Sigmoid colon (tissue), 7 donors: ENCODE data around the gene TBX1. TPM values are rescaled to one million over a fixed set of nuclear protein-coding genes. Genes with fewer than 3 reads are reported as not detected.

ENCODE experiments used
- DNase-seq: peaks from one replicate; pipeline ENCODE4 v3.0.0-alpha.2; 2019
- H3K27ac ChIP-seq, 4 donors: fragments of 200-600 bp; sonication (generic); one replicate each; pipeline ENCODE4 v1.5.1; 2016 to 2019; ENCODE audit warnings: mild to moderate bottlenecking in 1 of 4
- H3K27me3 ChIP-seq, 3 donors: fragments of 200-600 bp; sonication (generic); one replicate each; pipeline ENCODE4 v1.5.1; 2019; ENCODE audit warnings: mild to moderate bottlenecking in 1 of 3
- H3K36me3 ChIP-seq, 4 donors: fragments of 200-600 bp; sonication (generic); one replicate each; pipeline ENCODE4 v1.5.1; 2016 to 2019
- H3K4me1 ChIP-seq, 4 donors: fragments of 200-600 bp; sonication (generic); one replicate each; pipeline ENCODE4 v1.5.1; 2017 to 2019
- H3K4me3 ChIP-seq, 4 donors: fragments of 200-600 bp; sonication (generic); one replicate each; pipeline ENCODE4 v1.5.1; 2017 to 2019; ENCODE audit warnings: mild to moderate bottlenecking in 2 of 4, moderate library complexity in 1 of 4
- H3K9me3 ChIP-seq, 4 donors: fragments of 200-600 bp in 3 of 4; sonication (generic) in 3 of 4; one replicate each; pipeline versions ENCODE4 v1.5.1 to v1.6.1; 2013 to 2019
- EP300 ChIP-seq, 4 donors: sonication (generic); formaldehyde crosslinking; IDR thresholded peaks; one replicate each; pipeline ENCODE4 v1.6.1; 2017; ENCODE audit warnings: antibody characterized with exemption in 4 of 4
- POLR2A ChIP-seq, 2 donors: fragments of 450-650 bp; IDR thresholded peaks; one replicate each; pipeline ENCODE4 v1.6.1; 2016; ENCODE audit warnings: antibody characterized with exemption in 2 of 2, mild to moderate bottlenecking in 2 of 2, moderate library complexity in 2 of 2
- POLR2AphosphoS5 ChIP-seq, 4 donors: sonication (generic); formaldehyde crosslinking; IDR thresholded peaks; one replicate each; pipeline ENCODE4 v1.6.1; 2017; ENCODE audit warnings: antibody characterized with exemption in 4 of 4
- WGBS, 2 donors: extraction: QIAGEN DNeasy Blood & Tissue Kit; methylation state at CpG; one replicate each; pipeline ENCODE4 v1.1.7; 2013; 5-methylcytosine and 5-hydroxymethylcytosine counted together
- intact Hi-C: fragments of 100-400 bp; cut with DNase I; formaldehyde crosslinking; loops from one replicate; pipeline ENCODE4 v1.15.1; 2023
- polyA plus RNA-seq, 3 donors: library from polyadenylated mRNA; stranded (reverse); fragments of 200-250 nt; gene quantifications; one replicate each; pipeline ENCODE4 v1.2.3, GENCODE V29; 2013
- total RNA-seq, 4 donors: library from RNA; depleted of rRNA; stranded (reverse); fragments of >200 nt; gene quantifications; one replicate each; pipeline ENCODE4 v1.1.0, GENCODE V29; 2016
- TF ChIP-seq, protein P1 (sequence below), 4 experiments: fragments of 450-650 bp in 3 of 4; fragments of 200-600 bp in 1 of 4; IDR thresholded peaks; one replicate each; pipeline ENCODE4 v1.5.1; 2016 to 2019; ENCODE audit warnings: antibody characterized with exemption in 4 of 4, mild to moderate bottlenecking in 3 of 4, moderate library complexity in 2 of 4
- donor health status: healthy with polysubstance abuse.
- donor health status: Bipolar disorder and iron deficiency.
- donor health status: healthy.

Gene TBX1
- total and polyA plus RNA-seq, 7 donors, result 1.7 to 4.3 (median 2.8) TPM; not detected in 1

- Histone ChIP-seq H3K4me3 (no peak overlapping the region), H3K36me3 (no peaks in the 10 kb centered on the region), H3K4me1 (peaks cover 0 to 36% (median 30%) of the 10 kb centered on the region in 4 donors), H3K9me3 (no peaks in the 10 kb centered on the region), H3K27ac (no peak overlapping the region), H3K27me3 (peaks cover 44 to 93% (median 90%) of the 10 kb centered on the region in 3 donors)
- TF ChIP-seq POLR2A (IDR thresholded peaks at IDR 0.05) (no peak), POLR2AphosphoS5 (IDR thresholded peaks at IDR 0.05) (no peak), EP300 (IDR thresholded peaks at IDR 0.05) (no peak)
- TF ChIP-seq, protein P1, sequence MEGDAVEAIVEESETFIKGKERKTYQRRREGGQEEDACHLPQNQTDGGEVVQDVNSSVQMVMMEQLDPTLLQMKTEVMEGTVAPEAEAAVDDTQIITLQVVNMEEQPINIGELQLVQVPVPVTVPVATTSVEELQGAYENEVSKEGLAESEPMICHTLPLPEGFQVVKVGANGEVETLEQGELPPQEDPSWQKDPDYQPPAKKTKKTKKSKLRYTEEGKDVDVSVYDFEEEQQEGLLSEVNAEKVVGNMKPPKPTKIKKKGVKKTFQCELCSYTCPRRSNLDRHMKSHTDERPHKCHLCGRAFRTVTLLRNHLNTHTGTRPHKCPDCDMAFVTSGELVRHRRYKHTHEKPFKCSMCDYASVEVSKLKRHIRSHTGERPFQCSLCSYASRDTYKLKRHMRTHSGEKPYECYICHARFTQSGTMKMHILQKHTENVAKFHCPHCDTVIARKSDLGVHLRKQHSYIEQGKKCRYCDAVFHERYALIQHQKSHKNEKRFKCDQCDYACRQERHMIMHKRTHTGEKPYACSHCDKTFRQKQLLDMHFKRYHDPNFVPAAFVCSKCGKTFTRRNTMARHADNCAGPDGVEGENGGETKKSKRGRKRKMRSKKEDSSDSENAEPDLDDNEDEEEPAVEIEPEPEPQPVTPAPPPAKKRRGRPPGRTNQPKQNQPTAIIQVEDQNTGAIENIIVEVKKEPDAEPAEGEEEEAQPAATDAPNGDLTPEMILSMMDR (IDR thresholded peaks at IDR 0.05), result no peak
- intact Hi-C loops, result no loop called here
- 49 to 68% methylated on average over 33 of the region's 33 CpGs for WGBS, 2 donors
- no peak for DNase-seq
These were observed 1.4 kb downstream of the TBX1 start for GRCh38 chr22:19761725-19762567.

DNA sequence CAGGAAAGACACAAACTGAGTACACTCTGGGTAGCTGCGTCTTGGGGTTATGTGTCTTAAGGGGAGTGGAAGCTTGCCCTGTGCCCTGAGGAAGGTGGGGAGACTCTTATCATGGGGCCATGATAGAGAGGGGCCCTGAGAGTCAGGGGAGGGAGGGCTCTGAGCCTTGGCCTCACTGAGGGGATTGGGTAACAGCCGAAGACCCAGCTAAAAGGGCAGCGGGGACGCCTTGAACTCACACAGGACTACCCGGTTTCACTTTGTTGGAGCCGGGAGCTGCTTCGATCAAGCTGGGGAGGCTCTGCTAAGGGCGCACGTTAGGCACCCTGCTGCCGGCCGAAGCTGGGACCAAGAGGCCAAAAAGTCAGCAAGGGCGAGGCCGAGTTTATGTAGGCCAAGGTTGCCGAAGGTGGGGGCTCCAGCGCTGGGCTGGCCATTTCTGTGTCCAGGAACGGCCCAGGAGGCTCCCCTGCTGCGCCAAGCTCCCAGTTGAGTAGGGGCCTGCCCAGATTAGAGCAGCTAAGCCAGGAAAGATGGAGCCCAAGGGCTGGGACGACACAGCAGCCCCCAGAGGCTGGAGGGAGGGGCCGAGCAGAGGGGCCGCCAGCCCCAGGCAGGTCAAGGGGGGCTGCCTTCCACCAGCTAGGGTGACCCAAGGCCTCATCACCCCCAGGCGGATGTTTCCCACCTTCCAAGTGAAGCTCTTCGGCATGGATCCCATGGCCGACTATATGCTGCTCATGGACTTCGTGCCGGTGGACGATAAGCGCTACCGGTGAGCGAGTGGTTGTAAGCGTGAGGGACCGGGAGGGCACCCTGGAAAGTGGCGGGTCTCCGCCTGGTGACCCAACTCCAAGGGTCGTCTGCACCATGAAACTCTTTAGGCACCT, 2.2 kb downstream of the TBX1 start:
- TF ChIP-seq POLR2A (IDR thresholded peaks at IDR 0.05) (no peak), EP300 (IDR thresholded peaks at IDR 0.05) (no peak), POLR2AphosphoS5 (IDR thresholded peaks at IDR 0.05) (no peak)
- TF ChIP-seq, protein P1 (IDR thresholded peaks at IDR 0.05), result no peak
- Histone ChIP-seq H3K27ac (no peak overlapping the region), H3K27me3 (peaks cover 51 to 93% (median 90%) of the 10 kb centered on the region in 3 donors), H3K9me3 (no peaks in the 10 kb centered on the region), H3K4me3 (no peak overlapping the region), H3K4me1 (peaks cover 0 to 40% (median 33%) of the 10 kb centered on the region in 4 donors), H3K36me3 (no peaks in the 10 kb centered on the region)
- intact Hi-C loops, result no loop called here
- DNase-seq, result no peak
- 71 to 72% methylated on average over 34 of the region's 34 CpGs for WGBS, 2 donors

GRCh38 chr22:19763458-19764298, 3.1 kb downstream of the TBX1 start:
- WGBS, 2 donors, result 53 to 62% methylated on average over 39 of the region's 39 CpGs
- intact Hi-C loops, result no loop called here
- no peak for DNase-seq
- Histone ChIP-seq H3K4me3 (no peak overlapping the region), H3K27me3 (peaks cover 58 to 93% (median 90%) of the 10 kb centered on the region in 3 donors), H3K36me3 (no peaks in the 10 kb centered on the region), H3K4me1 (peaks cover 0 to 38% (median 33%) of the 10 kb centered on the region in 4 donors), H3K9me3 (no peaks in the 10 kb centered on the region), H3K27ac (no peak overlapping the region)
- TF ChIP-seq POLR2AphosphoS5 (IDR thresholded peaks at IDR 0.05) (no peak), EP300 (IDR thresholded peaks at IDR 0.05) (no peak), POLR2A (IDR thresholded peaks at IDR 0.05) (no peak)
- TF ChIP-seq, protein P1 (IDR thresholded peaks at IDR 0.05), result no peak

GRCh38 chr22:19764299-19764593, 3.7 kb downstream of the TBX1 start:
- no peak for DNase-seq
- H3K27me3 ChIP-seq, result peaks cover 53 to 93% (median 90%) of the 10 kb centered on the region in 3 donors
- no peaks in the 10 kb centered on the region for H3K36me3 ChIP-seq
- H3K4me1 ChIP-seq, result peaks cover 0 to 33% (median 30%) of the 10 kb centered on the region in 4 donors
- WGBS, 2 donors, result 60 to 72% methylated on average over 17 of the region's 17 CpGs
- intact Hi-C loops, result no loop called here
- no peak for TF ChIP-seq EP300 (IDR thresholded peaks at IDR 0.05)
- TF ChIP-seq, protein P1 (IDR thresholded peaks at IDR 0.05), result no peak
- no peak for TF ChIP-seq POLR2A (IDR thresholded peaks at IDR 0.05)
- H3K4me3 ChIP-seq, result no peak overlapping the region
- no peaks in the 10 kb centered on the region for H3K9me3 ChIP-seq
- H3K27ac ChIP-seq, result no peak overlapping the region
